ENCODE measurements around the gene CCL28.

CCL28 gene

GRCh38 chr5:43354774-43355173 lies 57.4 kb downstream of the CCL28 start:
- DNase-seq, result no peak

GRCh38 chr5:43353668-43354067 lies 58.5 kb downstream of the CCL28 start:
- DNase-seq, result no peak

GRCh38 chr5:43352915-43353314 lies 59.3 kb downstream of the CCL28 start:
- DNase-seq, result no peak

GRCh38 chr5:43352131-43352530 lies 60.1 kb downstream of the CCL28 start:
- DNase-seq, result no peak

GRCh38 chr5:43348861-43349363 lies 63.3 kb downstream of the CCL28 start:
- no peak for DNase-seq

GRCh38 chr5:43348207-43348606 lies 64.0 kb downstream of the CCL28 start:
- no peak for DNase-seq

- no peak for DNase-seq
Measured at GRCh38 chr5:43338862-43339261, 73.3 kb downstream of the CCL28 start.

GRCh38 chr5:43336159-43336558 lies 76.0 kb downstream of the CCL28 start:
- DNase-seq, result no peak

GRCh38 chr5:43335681-43336080 lies 76.5 kb downstream of the CCL28 start:
- no peak for DNase-seq

- no peak for DNase-seq
Measured at GRCh38 chr5:43332401-43332800, 79.8 kb downstream of the CCL28 start.
